SK-N-DZ (cell line): ENCODE data around the gene AFM.
"Not testable (repeated sequence)": the region's sequence is repeated elsewhere in the genome, so short reads cannot be mapped to it uniquely, and the experiment has no call there.

Source experiments
- DNase-seq: peaks from one replicate; pipeline ENCODE4 v3.0.0-alpha.2; 2015; ENCODE audit warnings: low spot score
- small RNA-seq, 2 experiments: library from RNA; depleted of rRNA; stranded (forward); fragments of <200 nt; gene quantifications; one replicate each; pipeline ENCODE3, GENCODE V24; 2014

The AFM gene

DNA sequence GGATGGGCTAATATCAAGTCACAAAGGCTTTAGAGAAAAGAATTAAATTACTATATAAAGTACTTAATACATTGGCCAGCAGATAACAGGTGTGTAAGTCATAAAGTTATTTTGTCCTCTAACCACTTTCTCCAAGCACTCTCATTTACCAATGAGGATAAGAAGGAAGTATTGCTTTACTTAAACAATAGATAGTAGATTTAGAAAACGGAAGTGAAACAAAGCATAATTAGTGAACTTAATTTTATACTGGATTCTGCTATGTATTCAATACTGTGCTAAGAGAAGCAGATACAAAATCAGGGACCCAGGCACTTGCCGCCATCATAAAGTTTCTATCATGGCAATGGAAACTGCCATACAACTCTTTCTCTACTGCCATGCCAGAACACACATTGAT is 24.0 kb downstream of the AFM start:
- no peak for DNase-seq

DNA sequence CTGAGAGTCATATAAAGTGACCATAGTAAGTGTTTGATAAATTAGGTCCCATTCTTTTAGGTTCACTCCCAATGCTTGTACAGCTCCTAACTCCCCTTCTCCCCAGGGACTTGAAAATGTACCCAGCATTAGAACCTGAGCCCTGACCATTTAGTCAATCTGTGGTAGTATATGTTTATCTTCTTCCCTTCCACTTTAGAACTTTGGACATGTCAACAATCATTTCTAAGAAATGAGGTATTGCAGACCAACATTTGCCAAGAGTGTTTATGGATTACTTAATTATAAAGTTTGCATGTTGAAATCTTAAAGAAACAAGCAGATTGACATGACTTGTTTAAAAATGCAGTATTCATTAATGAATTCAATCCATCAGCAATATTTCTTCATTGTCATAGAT is 26.0 kb downstream of the AFM start:
- no peak for DNase-seq

DNA sequence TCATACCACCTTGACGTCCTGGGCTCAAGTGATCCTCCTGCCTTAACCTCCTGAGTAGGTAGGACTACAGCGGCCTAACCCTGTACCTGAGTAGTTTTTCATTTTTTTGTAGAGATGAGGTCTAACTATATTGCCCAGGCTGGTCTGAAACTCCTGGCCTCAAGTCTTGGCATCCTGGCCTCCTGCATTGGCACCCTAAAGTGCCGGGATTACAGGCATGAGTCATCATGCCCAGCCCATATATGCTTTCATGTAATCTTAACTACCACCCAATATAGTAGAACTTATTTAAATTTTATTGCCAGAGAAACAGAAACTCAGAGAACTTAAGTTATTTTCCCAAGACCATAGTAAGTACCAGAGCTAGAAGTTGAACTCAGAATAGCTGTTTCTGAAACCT is 27.1 kb downstream of the AFM start:
- DNase-seq = no peak

DNA sequence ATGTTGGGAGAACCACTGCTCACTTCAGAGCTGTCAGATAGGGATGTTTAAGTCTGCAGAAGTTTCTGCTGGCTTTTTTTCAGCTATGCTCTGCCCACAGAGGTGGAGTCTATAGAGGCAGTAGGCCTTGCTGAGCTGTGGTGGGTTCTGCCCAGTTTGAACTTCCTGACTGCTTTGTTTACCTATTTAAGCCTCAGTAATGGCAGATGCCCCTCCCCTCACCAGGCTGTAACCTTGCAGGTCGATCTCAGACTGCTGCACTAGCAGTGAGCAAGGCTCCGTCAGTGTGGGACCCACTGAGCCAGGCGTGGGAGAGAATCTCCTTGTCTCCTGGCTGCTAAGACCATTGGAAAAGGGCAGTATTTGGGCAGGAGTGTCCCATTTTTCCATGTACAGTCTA is 36.8 kb downstream of the AFM start:
- no peak for DNase-seq

DNA sequence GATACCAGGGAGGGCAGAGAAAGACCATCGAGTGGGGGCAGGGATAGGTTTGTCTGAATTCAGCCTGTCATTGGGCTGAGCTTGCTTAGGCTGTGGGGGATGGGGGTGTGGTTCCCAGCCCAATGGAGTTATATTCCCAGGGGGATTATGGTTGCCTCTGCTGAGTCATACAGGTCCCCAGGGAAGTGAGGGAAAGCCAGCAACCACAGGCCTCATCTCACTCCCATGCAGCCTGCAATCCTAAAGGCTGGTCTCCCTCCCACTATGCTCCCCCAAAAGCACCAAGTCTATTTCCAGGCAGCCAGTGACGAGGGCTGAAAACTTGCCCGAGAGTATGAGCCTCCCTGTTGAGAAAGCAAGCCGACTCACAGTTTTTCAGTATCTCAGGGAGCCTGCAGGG is 39.3 kb downstream of the AFM start:
- no peak for DNase-seq

DNA sequence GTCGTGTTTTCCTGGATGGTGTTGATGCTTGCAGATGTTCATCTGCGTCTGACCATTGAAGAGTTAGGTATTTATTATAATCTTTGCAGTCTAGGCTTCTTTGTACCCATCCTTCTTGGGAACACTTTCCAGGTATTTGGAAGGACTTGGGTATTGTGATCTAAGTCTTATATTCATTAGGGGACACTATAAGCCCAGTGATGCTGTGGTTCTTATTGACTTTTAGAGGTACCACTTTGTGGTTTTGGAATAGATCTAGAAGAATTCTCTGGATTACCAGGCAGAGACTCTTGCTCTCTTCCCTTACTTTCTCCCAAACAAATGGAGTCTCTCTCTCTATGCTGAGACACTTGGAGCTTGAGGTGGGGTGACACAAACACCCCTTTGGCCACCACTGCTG is 41.6 kb downstream of the AFM start:
- no peak for DNase-seq

DNA sequence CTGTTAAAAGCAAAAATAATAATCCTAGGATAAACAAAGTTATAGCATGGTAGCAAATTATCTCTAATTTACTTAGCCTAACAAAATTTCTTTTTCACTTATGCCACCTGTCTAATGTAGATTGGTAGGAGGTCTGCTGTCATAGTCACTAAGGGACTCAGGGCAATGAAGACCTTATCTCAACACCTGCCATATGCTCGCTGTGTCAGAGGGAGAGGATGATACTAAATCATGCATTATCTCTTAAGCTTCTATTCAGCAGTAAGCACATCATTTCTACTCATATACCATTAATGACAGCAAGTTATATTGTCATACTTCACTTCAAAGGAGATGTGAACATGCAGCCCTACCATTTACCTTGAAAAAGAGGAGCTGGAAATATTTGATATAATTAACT is 44.1 kb downstream of the AFM start:
- DNase-seq = peak; percentile 98

DNA sequence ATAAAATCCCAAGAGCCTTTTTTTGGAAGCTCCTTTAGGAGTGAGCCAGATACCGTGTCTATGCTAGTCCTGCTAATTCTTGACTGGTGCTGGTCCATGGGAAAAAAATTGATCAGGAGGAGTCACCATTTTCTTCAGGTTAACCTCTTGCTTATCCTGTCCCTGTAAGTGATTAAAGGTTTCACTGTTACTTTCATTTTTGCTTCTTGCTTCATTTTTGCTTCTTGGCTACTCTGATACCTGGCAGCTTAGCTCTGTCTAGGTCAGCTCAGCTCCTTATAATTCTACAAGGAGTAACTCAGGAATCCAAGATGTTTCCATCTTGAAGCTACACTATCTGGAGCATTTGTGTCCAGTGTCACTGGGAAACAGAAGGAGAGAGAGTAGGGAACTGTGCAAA is 45.7 kb downstream of the AFM start:
- DNase-seq = no peak

DNA sequence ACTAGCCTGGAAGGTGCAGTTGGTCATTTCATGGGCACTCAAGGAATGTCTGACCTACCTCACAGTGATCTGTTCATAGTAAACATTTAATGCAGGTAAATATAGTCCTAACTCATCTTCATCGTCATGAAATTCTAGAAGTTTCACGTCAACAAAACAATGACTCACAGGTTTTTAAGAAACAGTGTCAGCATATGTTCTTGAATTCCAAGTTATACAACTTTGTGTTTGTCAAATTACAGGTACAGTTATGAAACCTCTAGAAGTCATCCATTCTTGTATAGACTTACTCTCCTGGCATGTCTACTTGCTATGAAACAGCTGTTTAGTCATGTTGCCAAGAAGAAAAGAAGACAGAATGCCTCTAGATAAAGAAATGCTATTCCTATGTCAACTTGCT is 46.6 kb downstream of the AFM start:
- no peak for DNase-seq

DNA sequence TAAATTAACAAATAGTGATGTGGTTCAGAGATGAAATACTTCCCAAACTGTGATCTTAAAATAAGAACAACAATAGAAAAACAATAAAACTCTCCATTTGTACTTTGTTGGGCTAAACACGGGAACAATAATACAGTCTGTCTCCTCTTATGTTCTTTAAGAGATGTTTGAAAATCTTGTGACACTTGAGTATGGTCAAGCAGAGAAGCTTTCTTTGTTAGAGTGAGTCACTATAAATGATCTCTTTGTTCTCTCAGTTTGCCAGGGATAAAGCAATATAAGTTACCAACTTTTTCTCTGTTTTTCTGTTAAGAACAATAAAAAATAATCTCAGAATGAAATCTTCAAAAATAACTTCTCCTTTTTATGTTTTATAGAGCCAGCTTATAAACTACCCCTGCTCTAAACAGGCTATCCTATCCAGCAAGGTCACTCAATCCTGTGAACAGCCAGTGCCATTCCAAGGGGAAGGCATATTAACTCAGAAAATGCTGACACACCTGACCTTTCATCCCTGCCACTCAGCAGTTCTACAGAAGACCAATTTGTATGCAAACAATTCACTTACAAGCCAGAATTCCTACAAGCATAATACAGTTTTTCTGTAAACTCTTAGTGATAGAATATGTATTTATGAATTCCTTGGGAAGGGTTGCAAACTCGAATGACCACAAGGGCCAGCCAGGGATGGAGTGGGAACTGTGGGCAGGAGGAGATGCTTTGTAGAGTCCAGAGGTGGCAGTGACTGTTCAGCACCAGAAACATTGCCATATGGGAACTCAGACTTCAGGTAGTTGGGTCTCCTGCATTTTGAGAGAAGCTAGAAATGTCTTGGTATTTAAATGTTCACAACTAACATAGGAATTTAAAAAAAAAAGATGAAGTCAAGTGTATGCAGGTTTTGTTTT is 52.2 kb downstream of the AFM start:
- no peak for DNase-seq

DNA sequence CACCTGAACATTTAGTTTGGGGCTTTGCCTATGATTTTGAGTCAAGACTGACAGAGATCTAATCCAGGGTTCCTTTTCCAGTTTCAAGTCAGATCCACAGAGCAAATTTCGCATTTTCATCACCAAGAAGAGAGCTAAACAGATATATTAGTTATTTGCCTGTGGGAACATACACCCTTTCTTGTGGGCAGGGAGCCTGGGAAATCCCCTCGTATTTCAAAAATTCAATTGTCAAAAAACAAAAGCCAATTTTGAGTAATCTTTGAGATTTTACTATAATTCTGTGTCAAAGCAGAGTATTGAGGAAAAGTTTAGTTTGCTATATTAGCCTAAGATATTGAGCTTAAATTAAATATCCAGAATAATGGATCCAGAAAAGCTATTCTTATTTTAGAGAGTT is 56.6 kb downstream of the AFM start:
- no peak for DNase-seq

DNA sequence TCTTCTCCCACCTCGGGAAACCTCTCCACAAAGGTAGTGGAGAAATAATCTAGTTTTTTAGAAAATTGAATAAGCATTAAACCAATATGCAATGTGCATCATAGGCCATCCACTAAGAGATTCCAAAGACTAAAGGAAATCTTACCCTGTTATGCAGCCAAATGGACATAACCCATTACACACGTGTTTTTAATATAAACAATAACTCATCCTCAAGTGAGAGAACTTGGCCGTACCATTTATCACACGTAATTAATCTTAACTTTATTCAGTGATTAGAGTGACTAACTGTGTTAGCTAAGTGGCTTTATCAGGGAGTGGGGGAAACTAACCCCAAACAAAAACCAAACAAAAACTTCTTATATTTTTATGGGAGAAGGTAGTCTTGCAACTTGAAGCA is 57.8 kb downstream of the AFM start:
- no peak for DNase-seq

DNA sequence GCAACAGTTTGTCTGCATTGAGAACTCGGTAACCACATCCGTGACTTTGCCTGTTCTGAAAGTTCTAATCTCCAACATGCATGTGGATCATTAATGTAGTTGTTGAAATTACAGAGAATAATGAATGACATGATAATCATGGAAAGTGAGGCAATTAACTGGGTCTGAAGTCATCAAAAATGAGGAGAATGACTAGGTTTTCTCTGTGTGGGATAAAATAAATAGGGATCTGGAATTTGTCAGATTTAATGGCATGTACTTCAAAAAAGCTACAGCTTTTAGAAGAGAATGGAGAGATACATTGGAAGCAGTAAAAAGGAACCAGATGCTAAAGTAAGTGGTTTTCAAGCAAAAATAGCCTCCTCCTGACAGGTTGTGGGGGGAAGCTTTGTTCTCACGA is 59.3 kb downstream of the AFM start:
- DNase-seq = no peak

DNA sequence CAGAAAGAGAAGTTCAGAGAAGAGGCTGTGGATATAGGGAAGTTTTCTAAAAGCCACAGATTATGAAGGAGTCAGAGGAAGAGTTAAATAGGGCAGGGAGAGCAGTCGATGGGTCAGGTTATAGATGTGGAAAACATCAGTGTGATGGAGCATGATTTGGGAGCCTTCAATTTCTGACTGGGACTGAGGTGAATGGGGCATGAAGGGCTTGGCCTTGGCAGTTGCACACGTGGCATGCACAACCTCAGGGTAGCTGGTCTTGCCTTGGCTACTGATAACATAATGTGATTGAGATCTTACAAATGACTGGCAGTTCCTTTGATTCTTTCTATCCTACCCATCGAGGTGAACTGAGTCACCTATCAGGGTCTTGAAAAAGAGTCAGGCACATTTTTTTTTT is 59.7 kb downstream of the AFM start:
- no peak for DNase-seq

DNA sequence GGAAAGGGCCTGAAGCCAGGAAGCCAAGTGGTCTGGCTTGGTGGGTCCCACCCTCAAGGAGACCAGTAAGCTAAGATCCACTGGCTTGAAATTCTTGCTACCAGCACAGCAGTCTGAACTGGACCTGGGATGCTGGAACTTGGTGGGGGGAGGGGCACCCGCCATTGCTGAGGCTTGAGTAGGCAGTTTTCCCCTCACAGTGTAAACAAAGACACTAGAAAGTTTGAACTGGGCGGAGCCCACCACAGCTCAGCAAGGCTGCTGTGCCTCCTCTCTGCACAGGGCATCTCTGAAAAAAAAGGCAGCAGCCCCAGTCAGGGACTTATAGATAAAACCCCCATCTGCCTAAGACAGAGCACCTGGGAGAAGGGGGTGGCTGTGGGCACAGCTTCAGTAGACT is 63.1 kb downstream of the AFM start:
- no peak for DNase-seq

DNA sequence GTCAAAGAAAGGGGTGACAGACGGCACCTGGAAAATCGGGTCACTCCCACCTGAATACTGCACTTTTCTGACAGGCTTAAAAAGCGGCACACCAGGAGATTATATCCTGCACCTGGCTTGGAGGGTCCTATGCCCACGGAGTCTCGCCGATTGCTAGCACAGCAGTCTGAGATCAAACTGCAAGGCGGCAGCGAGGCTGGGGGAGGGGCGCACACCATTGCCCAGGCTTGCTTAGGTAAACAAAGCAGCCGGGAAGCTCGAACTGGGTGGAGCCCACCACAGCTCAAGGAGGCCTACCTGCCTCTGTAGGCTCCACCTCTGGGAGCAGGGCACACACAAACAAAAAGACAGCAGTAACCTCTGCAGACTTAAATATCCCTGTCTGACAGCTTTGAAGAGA is 69.3 kb downstream of the AFM start:
- not testable (repeated sequence) for DNase-seq

Small RNA genes within 50 kb of the gene (small RNA-seq; reads per million reads assigned to genes)
- gene AC074250.1 = 0 reads per million in 2 experiments
